Naive thymus-derived CD4-positive, alpha-beta T cell (primary cell): Measurements from ENCODE around the gene SUPT20HL1. TPM values are rescaled to one million over a fixed set of nuclear protein-coding genes. Genes with fewer than 3 reads are reported as not detected.

Experiments used
- ATAC-seq: fragments of 150-1000 bp; cut with Tn5 transposase; 2 replicates; pipeline ENCODE4 v1.10.0; 2021; ENCODE audit warnings: mild to moderate bottlenecking, moderate library complexity
- CTCF ChIA-PET: fragments of 350-600 bp; sonication (Branson Sonifier 250); formaldehyde crosslinking; loops from one replicate; lab custom pipeline; 2021; ENCODE audit warnings: antibody characterized with exemption; lab: Charles Lee
- POLR2A ChIA-PET: fragments of 350-600 bp; sonication (Branson Sonifier 250); formaldehyde crosslinking; loops from one replicate; lab custom pipeline; 2021; ENCODE audit warnings: antibody characterized with exemption, inconsistent platforms; lab: Charles Lee
- DNase-seq, 9 donors: peaks; one replicate each; pipeline versions ENCODE4 v3.0.0 to v3.0.0-alpha.2; 2020 to 2022; ENCODE audit warnings: mixed read lengths in 1 of 9
- H3K27ac ChIP-seq: one replicate; pipeline ENCODE4 v1.7.0; 2013; ENCODE audit warnings: mild to moderate bottlenecking, low read depth, low read length, moderate library complexity
- H3K27me3 ChIP-seq, 2 donors: one replicate each; pipeline ENCODE4 v1.7.0; 2013; ENCODE audit warnings: low read length in 2 of 2, mild to moderate bottlenecking in 2 of 2, moderate library complexity in 2 of 2; ENCODE audit not compliant: control insufficient read depth in 2 of 2, insufficient read depth in 2 of 2
- H3K36me3 ChIP-seq, 3 experiments: 1 replicate in 2 of 3; 2 replicates in 1 of 3; pipeline ENCODE4 v1.7.0; 2013; ENCODE audit warnings: low read length in 3 of 3, mild to moderate bottlenecking in 3 of 3, moderate library complexity in 1 of 3; ENCODE audit not compliant: insufficient read depth in 3 of 3, control insufficient read depth in 2 of 3
- H3K4me1 ChIP-seq, 2 donors: one replicate each; pipeline ENCODE4 v1.7.0; 2013; ENCODE audit warnings: low read length in 2 of 2, mild to moderate bottlenecking in 2 of 2, moderate library complexity in 1 of 2; ENCODE audit not compliant: control insufficient read depth in 2 of 2, insufficient read depth in 2 of 2
- H3K4me3 ChIP-seq: 2 replicates; pipeline ENCODE4 v1.7.0; 2013; ENCODE audit warnings: mild to moderate bottlenecking, low read length
- H3K9me3 ChIP-seq, 3 experiments: 1 replicate in 2 of 3; 2 replicates in 1 of 3; pipeline ENCODE4 v1.7.0; 2013; ENCODE audit warnings: low read length in 3 of 3; ENCODE audit not compliant: control insufficient read depth in 2 of 3
- H3K27ac Mint-ChIP-seq, 9 donors: one replicate each; pipeline ENCODE4 v1.8.0; 2020 to 2022; ENCODE audit warnings: mixed read lengths in 9 of 9, mild to moderate bottlenecking in 8 of 9, moderate library complexity in 5 of 9, inconsistent platforms in 2 of 9
- H3K27me3 Mint-ChIP-seq, 5 donors: one replicate each; pipeline ENCODE4 v1.8.0; 2021 to 2022; ENCODE audit warnings: mixed read lengths in 5 of 5, mild to moderate bottlenecking in 1 of 5
- H3K36me3 Mint-ChIP-seq, 5 donors: one replicate each; pipeline ENCODE4 v1.8.0; 2020 to 2022; ENCODE audit warnings: mixed read lengths in 5 of 5, mild to moderate bottlenecking in 3 of 5, inconsistent platforms in 1 of 5
- H3K4me1 Mint-ChIP-seq, 7 donors: one replicate each; pipeline ENCODE4 v1.8.0; 2020 to 2022; ENCODE audit warnings: mixed read lengths in 7 of 7, mild to moderate bottlenecking in 3 of 7, inconsistent platforms in 1 of 7
- H3K4me3 Mint-ChIP-seq, 10 donors: one replicate each; pipeline ENCODE4 v1.8.0; 2020 to 2022; ENCODE audit warnings: mild to moderate bottlenecking in 10 of 10, mixed read lengths in 10 of 10, moderate library complexity in 6 of 10, inconsistent platforms in 2 of 10
- H3K9me3 Mint-ChIP-seq, 11 donors: one replicate each; pipeline ENCODE4 v1.8.0; 2020 to 2022; ENCODE audit warnings: mixed read lengths in 11 of 11, mild to moderate bottlenecking in 4 of 11, inconsistent platforms in 1 of 11, moderate library complexity in 1 of 11
- intact Hi-C, 2 donors: fragments of 100-400 bp; cut with micrococcal nuclease; formaldehyde crosslinking; loops; one replicate each; pipeline ENCODE4 v1.15.1; 2023
- polyA plus RNA-seq, 2 donors: library from polyadenylated mRNA; unstranded; fragments of 300-500 nt; fragmentation: Illumina TruSeq; gene quantifications; one replicate each; pipeline ENCODE4 v1.2.3, GENCODE V29; 2021
- total RNA-seq, 6 experiments: library from RNA in 5 of 6; stranded (reverse) in 5 of 6; gene quantifications; 1 replicate in 5 of 6; 2 replicates in 1 of 6; pipeline ENCODE4 v1.2.3 and lab custom pipeline; 2021 to 2026

The SUPT20HL1 gene
- total and polyA plus RNA-seq, 7 experiments from 2014 or later, result not detected

DNA sequence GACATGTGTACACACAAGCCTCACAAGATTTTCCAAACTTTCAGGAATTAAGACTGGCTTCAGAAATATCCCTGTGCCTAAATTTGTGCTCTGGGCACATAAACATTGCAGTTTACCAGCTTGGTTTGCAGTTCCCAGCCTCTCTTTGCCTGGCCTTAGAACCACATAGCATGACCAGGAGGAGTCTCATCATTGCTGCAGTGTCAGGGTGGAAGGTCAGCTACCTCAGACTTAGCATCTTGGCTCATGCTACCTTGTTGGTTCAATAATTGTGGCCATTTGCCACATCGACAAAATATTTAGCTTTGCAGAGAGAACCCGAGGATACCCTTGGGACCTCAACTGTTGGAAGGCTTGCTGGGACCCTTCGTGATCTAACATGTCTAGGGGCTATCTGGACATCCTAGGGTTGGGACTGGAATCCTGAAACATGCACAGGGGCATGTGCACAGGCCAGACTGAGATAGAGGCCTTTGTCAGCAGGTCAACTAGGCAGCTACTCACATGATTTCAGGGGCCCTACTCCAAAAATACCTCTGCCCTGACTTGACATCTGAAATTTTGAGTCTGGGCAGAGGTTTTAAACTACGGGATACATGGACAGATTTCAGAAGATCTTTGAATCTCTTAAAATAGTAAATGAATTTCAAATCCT lies 38.6 kb upstream of the SUPT20HL1 start:
- no peaks in the 10 kb centered on the region for H3K4me1 ChIP-seq

GRCh38 chrX:24325231-24325630 lies 35.2 kb upstream of the SUPT20HL1 start:
- Mint-ChIP-seq H3K27ac (no peak overlapping the region), H3K4me3 (no peak overlapping the region), H3K4me1 (no peaks in the 10 kb centered on the region), H3K9me3 (peaks cover 0 to 2% (median 0%) of the 10 kb centered on the region in 11 donors), H3K36me3 (no peaks in the 10 kb centered on the region), H3K27me3 (peaks cover 4 to 12% (median 10%) of the 10 kb centered on the region in 5 donors)
- Histone ChIP-seq H3K4me1 (no peaks in the 10 kb centered on the region), H3K36me3 (no peaks in the 10 kb centered on the region), H3K27ac (no peak overlapping the region), H3K4me3 (no peak overlapping the region), H3K27me3 (no peaks in the 10 kb centered on the region), H3K9me3 (no peaks in the 10 kb centered on the region)
- POLR2A ChIA-PET, result no interaction called here
- intact Hi-C loops, result no loop called here
- no peak for DNase-seq
- no peak for ATAC-seq
- CTCF ChIA-PET, result no interaction called here

More for the DNA sequence above, 38.6 kb upstream of the SUPT20HL1 start:
- peaks cover 0 to 2% (median 0%) of the 10 kb centered on the region in 7 donors for H3K4me1 Mint-ChIP-seq
- no peak overlapping the region for H3K4me3 ChIP-seq
- H3K9me3 Mint-ChIP-seq, result peaks cover 0 to 2% (median 0%) of the 10 kb centered on the region in 11 donors
- DNase-seq (no peak), ATAC-seq (no peak)
- no peaks in the 10 kb centered on the region for H3K9me3 ChIP-seq
- no peaks in the 10 kb centered on the region for H3K36me3 Mint-ChIP-seq
- no peaks in the 10 kb centered on the region for H3K36me3 ChIP-seq
- H3K27ac ChIP-seq, result no peak overlapping the region
- H3K27ac Mint-ChIP-seq, result no peak overlapping the region
- intact Hi-C loops, result no loop called here
- no peak overlapping the region for H3K4me3 Mint-ChIP-seq
- ChIA-PET CTCF (no interaction called here), POLR2A (no interaction called here)
- no peaks in the 10 kb centered on the region for H3K27me3 ChIP-seq
- H3K27me3 Mint-ChIP-seq, result peaks cover 4 to 12% (median 8%) of the 10 kb centered on the region in 5 donors

GRCh38 chrX:24332878-24333277 lies 27.6 kb upstream of the SUPT20HL1 start:
- no peak for DNase-seq
- Histone ChIP-seq H3K27ac (no peak overlapping the region), H3K36me3 (no peaks in the 10 kb centered on the region), H3K9me3 (no peaks in the 10 kb centered on the region), H3K27me3 (no peaks in the 10 kb centered on the region), H3K4me1 (no peaks in the 10 kb centered on the region), H3K4me3 (no peak overlapping the region)
- Mint-ChIP-seq H3K9me3 (peaks cover 0 to 8% (median 1%) of the 10 kb centered on the region in 11 donors), H3K36me3 (peaks cover 0 to 4% (median 0%) of the 10 kb centered on the region in 5 donors), H3K27me3 (peaks cover 0 to 8% (median 4%) of the 10 kb centered on the region in 5 donors), H3K27ac (no peak overlapping the region), H3K4me1 (no peaks in the 10 kb centered on the region), H3K4me3 (no peak overlapping the region)
- POLR2A ChIA-PET, result no interaction called here
- CTCF ChIA-PET, result no interaction called here
- ATAC-seq, result no peak
- intact Hi-C loops, result no loop called here

DNA sequence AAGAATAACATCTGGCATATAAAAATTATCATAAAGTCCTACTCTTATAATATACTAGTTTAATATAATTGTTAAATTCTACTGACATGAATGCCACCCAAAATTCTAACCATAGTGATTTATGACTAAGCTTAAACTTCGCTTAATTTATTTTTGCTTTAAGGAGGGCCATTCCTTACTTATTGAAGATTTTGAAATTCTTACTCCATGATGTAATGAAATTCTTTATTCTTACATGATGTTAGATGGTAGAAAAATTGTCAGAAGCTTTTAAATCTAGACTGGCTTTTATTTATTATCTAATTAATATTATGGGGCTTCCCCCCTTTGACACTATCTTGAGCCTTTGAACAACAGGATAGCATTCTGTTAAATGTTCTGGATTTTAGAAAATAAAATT lies 27.1 kb upstream of the SUPT20HL1 start:
- Histone ChIP-seq H3K27me3 (no peaks in the 10 kb centered on the region), H3K36me3 (no peaks in the 10 kb centered on the region), H3K9me3 (no peaks in the 10 kb centered on the region), H3K4me3 (no peak overlapping the region), H3K4me1 (no peaks in the 10 kb centered on the region), H3K27ac (no peak overlapping the region)
- peaks cover 0 to 8% (median 1%) of the 10 kb centered on the region in 11 donors for H3K9me3 Mint-ChIP-seq
- ATAC-seq, result no peak
- ChIA-PET CTCF (no interaction called here), POLR2A (no interaction called here)
- H3K36me3 Mint-ChIP-seq, result peaks cover 0 to 4% (median 0%) of the 10 kb centered on the region in 5 donors
- intact Hi-C loops, result no loop called here
- no peak overlapping the region for H3K4me3 Mint-ChIP-seq
- DNase-seq, result no peak
- H3K27me3 Mint-ChIP-seq, result peaks cover 0 to 8% (median 4%) of the 10 kb centered on the region in 5 donors
- H3K4me1 Mint-ChIP-seq, result no peaks in the 10 kb centered on the region
- no peak overlapping the region for H3K27ac Mint-ChIP-seq

GRCh38 chrX:24334461-24334860 lies 26.0 kb upstream of the SUPT20HL1 start:
- Histone ChIP-seq H3K27me3 (no peaks in the 10 kb centered on the region), H3K36me3 (no peaks in the 10 kb centered on the region), H3K4me1 (no peaks in the 10 kb centered on the region), H3K4me3 (no peak overlapping the region), H3K9me3 (no peaks in the 10 kb centered on the region), H3K27ac (no peak overlapping the region)
- CTCF ChIA-PET, result no interaction called here
- H3K36me3 Mint-ChIP-seq, result peaks cover 0 to 4% (median 0%) of the 10 kb centered on the region in 5 donors
- H3K27me3 Mint-ChIP-seq, result peaks cover 0 to 8% (median 4%) of the 10 kb centered on the region in 5 donors
- ATAC-seq (no peak), DNase-seq (no peak)
- peaks cover 0 to under 1% (median 0%) of the 10 kb centered on the region in 7 donors for H3K4me1 Mint-ChIP-seq
- H3K4me3 Mint-ChIP-seq, result no peak overlapping the region
- POLR2A ChIA-PET, result no interaction called here
- H3K9me3 Mint-ChIP-seq, result peaks cover 0 to 8% (median 1%) of the 10 kb centered on the region in 11 donors
- H3K27ac Mint-ChIP-seq, result no peak overlapping the region
- intact Hi-C loops, result no loop called here

DNA sequence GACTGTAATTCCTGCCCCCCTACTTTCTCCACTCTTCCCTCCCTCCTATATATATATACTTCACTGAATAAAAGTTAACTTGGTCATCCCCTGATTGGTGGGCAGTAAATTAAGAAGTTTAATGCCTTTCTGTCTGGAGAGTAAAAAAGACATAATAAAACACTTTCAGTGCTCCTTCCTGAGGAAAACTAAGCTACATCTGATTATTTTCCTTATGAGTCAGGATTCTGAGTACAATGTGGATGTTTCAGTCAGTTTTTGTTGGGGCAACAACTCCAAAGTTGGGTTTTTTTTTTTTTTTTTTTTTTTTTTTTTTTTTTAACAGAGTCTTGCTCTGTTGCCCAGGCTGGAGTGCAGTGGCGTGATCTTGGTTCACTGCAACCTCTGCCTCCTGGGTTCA lies 24.6 kb upstream of the SUPT20HL1 start:
- H3K4me3 ChIP-seq, result no peak overlapping the region
- CTCF ChIA-PET, result no interaction called here
- Mint-ChIP-seq H3K27me3 (peaks cover 0 to 8% (median 5%) of the 10 kb centered on the region in 5 donors), H3K36me3 (peaks cover 0 to 4% (median 0%) of the 10 kb centered on the region in 5 donors), H3K4me3 (no peak overlapping the region), H3K4me1 (peaks cover 0 to 4% (median 0%) of the 10 kb centered on the region in 7 donors), H3K27ac (no peak overlapping the region), H3K9me3 (peaks cover 0 to 8% (median 1%) of the 10 kb centered on the region in 11 donors)
- DNase-seq, result no peak
- POLR2A ChIA-PET, result no interaction called here
- H3K4me1 ChIP-seq, result no peaks in the 10 kb centered on the region
- H3K9me3 ChIP-seq, result no peaks in the 10 kb centered on the region
- no peaks in the 10 kb centered on the region for H3K36me3 ChIP-seq
- intact Hi-C loops, result no loop called here
- H3K27me3 ChIP-seq, result no peaks in the 10 kb centered on the region
- no peak overlapping the region for H3K27ac ChIP-seq
- ATAC-seq, result no peak

DNA sequence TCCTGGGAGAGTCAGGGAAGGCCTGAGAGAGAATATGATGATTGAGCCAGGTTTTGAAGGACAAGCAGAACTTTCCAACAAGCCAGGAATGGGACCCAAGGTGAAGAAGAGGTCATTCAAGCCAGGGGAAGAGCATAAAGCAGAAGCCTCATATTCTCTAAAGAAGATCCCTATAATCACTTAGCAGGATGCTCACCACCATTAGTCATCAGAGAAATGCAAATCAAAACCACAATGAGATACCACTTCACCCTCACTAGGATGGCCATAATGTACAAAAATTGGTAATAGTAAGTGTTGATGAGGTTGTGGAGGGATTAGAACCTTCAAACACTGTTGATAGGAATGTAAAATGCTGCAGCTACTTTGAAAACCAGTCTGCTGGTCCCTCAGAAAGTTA lies 20.5 kb upstream of the SUPT20HL1 start:
- Mint-ChIP-seq H3K36me3 (no peaks in the 10 kb centered on the region), H3K4me1 (peaks cover 0 to 21% (median 5%) of the 10 kb centered on the region in 7 donors), H3K27ac (no peak overlapping the region), H3K27me3 (peaks cover 0 to 8% (median 0%) of the 10 kb centered on the region in 5 donors), H3K9me3 (peaks cover 0 to 2% (median 0%) of the 10 kb centered on the region in 11 donors), H3K4me3 (no peak overlapping the region)
- no peak for DNase-seq
- CTCF ChIA-PET, result no interaction called here
- Histone ChIP-seq H3K4me3 (no peak overlapping the region), H3K27me3 (no peaks in the 10 kb centered on the region), H3K27ac (no peak overlapping the region), H3K9me3 (no peaks in the 10 kb centered on the region), H3K36me3 (no peaks in the 10 kb centered on the region), H3K4me1 (no peaks in the 10 kb centered on the region)
- POLR2A ChIA-PET, result no interaction called here
- intact Hi-C loops, result no loop called here
- ATAC-seq, result no peak
